Left renal pelvis (tissue), 4 donors: ENCODE results near the gene TUB. TPM values are rescaled to one million over a fixed set of nuclear protein-coding genes. Genes with fewer than 3 reads are reported as not detected.

ENCODE experiments used
- DNase-seq, 4 donors: peaks; one replicate each; pipeline ENCODE4 v3.0.0-alpha.2; 2013; ENCODE audit warnings: low read depth in 4 of 4, low spot score in 3 of 4
- polyA plus RNA-seq, 4 donors: library from polyadenylated mRNA; unstranded; fragments of 120-200 nt; gene quantifications; one replicate each; pipeline ENCODE4 v1.2.1, GENCODE V29; 2013; ENCODE audit not compliant: insufficient read length in 4 of 4

TUB gene
- polyA plus RNA-seq = 10 to 100 TPM; 23.4 to 28.6 (median 24.9) TPM

GRCh38 chr11:8080674-8081590 lies at the start of gene TUB:
Gene TUB (plus strand): TSS chr11:8081211. CDS start chr11:8081511, 300 bp downstream.
- no peak for DNase-seq

- no peak for DNase-seq
These were observed 49.5 kb upstream of the TUB start for GRCh38 chr11:8031248-8032115.

DNA sequence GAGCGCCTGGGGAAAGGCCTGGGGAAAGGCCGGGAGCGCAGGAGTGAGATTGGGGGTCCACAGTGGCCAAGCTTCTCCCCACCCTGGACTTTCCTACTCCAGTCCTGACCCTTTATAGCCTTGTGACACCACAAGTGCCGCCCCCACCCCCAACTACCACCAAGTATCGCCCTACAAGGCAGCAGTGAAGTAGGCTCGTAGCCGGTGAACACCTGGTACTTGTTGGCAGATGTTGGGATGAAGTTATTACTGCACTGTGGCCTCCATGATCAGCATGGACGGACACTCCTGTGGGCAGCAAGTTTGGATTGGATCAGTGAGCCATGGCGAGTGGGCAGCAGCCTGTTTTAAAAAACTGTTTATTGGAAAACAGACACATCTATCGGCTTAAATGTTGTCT lies 48.9 kb upstream of the TUB start:
- DNase-seq = no peak

GRCh38 chr11:8032576-8033304 lies 48.3 kb upstream of the TUB start:
- DNase-seq = no peak

- DNase-seq = peak; percentile 62 to 73 (median 72)
These were observed 47.5 kb upstream of the TUB start for GRCh38 chr11:8033305-8034105.

DNA sequence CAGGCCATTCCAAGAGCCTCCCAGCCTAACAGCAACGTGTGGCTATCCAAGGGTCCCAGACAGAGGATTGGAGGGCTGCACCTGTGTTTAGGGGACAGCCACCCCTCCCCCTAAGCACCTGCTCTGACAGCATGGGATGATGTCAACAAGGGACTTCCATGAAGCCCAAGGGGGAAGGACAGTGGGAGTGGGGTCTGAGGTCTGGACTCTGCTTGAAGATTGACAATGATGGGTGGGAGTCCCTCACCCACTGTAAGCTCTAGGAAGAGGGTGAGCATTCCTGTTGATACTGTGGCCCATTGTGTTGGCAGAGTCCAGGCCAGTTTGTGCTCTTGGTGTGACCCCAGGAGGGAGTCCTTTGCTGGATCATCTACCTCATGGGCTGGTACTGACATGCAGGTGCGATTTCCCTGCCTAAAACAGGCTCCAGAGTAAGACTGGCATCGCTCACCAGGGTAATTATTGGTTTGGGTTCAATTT lies 46.9 kb upstream of the TUB start:
- DNase-seq = no peak

DNA sequence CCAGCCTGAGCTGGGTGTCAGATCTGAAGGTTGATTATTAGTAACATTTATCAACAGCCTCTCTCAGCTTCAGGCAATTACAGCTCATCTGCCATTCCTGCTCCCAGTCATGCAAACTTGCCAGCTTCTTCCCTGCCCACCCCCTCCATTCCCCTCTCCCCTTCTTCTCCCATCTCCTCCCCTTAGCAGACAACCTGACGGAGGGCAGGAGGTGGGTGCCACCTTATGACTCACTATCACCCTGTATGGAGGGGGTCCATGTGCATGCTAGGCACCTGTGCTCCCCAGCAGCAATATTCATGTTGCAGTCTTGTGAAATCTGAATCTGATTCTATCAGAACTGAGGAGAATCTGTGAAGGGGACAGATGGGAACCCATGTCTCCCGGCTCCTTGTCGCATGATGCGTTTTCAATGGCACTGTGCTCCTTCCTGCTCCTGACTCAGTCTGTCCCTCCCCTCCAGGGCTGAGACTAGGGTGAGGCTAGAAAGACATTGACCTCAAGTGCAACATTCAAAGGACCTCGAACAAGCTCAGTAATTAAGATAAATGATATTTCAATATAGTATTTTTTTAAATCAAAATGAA lies 46.3 kb upstream of the TUB start:
- DNase-seq = no peak

DNA sequence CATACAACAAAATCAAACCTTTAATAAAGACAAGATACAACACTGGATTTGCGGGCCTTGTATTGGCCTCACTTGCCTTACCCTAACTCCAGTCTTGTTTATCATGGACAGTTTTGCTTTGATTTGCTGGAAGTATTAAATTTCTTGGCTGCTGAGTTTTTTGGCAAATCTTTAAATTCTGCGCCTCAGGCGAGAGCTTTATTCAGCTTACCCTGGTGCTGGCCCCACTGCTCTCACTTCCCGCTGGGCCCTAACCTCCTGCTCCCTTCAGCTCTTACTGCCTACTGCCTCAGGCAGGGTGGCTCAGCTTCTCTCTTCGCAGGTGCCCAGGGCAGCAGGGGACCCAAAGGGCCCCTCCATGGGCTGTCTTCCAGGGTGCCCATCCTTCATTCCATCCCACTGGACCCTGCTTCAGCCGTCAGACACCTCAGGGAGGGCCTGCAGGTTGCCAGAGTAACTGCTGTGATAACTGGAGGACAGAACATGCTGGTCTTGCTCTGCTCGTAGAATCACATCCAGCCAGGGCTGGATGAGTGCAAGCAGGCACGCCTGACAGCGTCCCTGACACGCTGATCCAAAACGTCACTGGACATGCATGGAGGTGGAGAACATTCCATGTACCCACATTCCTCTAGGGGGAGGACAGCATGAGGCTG lies 45.7 kb upstream of the TUB start:
- DNase-seq = no peak

- no peak for DNase-seq
These were observed 44.8 kb upstream of the TUB start for GRCh38 chr11:8036002-8036802.

DNA sequence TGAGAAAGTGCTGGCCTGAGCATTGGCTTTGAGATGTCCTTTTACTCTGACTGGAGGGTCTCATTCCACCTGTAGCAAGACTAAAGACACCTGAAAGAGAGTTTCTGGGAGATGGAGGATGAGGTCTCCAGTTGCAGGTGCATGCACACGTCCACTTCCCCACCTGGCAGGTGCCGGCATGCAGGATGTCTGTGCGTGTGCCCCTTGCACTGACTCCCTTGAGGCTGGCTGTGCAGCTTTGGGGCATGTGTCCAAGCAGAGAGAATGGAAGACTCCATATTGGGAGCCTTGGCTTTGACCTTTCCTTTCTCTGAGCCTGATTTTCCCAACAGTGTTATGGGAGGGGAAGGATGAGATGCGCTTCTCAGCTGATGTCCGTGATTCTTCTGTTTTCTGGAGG lies 44.0 kb upstream of the TUB start:
- no peak for DNase-seq

DNA sequence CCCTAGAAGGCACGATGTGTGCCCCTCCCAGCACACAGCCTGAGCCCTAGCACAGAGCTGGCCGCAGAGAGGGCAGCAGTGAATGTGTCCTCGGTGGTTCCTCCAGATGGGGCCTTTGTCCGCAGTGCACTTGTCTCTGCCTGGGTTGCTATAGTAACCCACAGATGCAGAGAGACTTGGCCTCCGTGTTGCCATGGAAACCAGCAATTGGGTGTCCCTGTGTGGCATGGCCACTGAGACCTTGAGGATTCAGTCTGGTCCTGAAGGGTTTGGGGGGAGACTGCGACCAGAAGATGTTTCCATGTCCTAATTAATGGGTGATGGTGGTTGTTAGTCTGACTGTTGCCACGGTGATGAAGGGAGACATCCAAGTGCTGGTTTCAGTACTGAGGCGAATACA lies 42.6 kb upstream of the TUB start:
- DNase-seq = no peak

- DNase-seq = no peak
These were observed 42.0 kb upstream of the TUB start for GRCh38 chr11:8038811-8039529.

- DNase-seq = no peak
These were observed 41.3 kb upstream of the TUB start for GRCh38 chr11:8039530-8040260.

GRCh38 chr11:8040261-8040920 lies 40.6 kb upstream of the TUB start:
- DNase-seq = no peak

DNA sequence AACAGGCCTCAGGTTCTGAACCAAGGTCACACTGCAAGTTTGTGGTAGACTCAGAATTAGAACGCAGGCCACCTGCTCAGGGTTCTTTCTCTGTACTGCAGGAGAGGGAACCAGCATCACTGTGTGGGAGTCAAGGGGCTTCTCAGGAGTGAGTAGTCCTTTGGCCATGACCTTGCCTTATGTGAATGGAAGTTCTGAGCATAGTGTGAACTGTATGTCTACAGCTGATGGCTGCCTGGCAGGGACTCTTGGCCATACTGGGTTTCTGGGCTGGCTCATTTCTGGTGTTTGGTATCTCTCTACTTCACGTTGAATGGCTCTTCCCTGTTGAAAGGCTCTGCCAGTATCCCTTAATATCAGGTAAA lies 40.1 kb upstream of the TUB start:
- no peak for DNase-seq

- DNase-seq = no peak
These were observed 39.4 kb upstream of the TUB start for GRCh38 chr11:8041576-8041975.
